ENCODE results near the gene SCUBE3.

DNA sequence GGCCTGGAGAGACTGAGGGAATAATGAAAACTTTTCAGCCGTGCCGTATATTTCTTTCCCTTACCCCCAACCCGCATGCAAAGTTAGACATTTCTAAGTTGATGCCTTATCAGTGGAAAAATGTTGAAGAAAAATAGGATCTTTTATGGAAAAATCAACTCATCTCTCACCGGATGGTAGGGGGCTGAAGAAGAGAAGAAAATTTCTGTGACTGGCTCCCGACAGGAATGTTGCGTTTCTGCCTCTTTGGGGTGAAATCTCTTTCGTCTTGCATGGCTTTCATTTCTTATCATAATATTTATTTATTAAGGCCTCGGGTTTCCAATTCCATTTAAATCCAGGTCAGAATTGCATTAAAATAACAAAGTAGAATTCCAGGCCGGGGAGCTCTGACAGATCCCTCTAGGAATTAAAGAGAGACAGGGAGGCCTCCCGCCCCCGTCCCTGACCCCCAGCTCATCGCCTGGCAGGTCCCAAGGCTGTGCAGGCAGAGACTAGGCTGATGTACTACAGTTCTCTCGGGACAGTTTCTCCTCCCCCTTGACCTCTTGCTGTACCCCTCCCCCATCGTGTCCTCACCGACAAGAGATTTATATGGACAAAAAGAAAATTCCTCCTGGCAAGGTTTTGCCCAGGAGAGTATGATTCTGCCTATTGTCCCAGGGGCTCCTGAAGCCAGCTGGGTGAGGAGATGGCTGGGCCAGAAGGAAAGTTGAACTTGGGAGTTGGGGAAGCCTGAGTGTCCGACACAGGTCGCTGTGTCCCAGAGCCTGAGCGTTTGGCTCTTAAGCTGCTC is 1.3 kb downstream of the SCUBE3 start:
- TF ChIP-seq, protein P1, sequence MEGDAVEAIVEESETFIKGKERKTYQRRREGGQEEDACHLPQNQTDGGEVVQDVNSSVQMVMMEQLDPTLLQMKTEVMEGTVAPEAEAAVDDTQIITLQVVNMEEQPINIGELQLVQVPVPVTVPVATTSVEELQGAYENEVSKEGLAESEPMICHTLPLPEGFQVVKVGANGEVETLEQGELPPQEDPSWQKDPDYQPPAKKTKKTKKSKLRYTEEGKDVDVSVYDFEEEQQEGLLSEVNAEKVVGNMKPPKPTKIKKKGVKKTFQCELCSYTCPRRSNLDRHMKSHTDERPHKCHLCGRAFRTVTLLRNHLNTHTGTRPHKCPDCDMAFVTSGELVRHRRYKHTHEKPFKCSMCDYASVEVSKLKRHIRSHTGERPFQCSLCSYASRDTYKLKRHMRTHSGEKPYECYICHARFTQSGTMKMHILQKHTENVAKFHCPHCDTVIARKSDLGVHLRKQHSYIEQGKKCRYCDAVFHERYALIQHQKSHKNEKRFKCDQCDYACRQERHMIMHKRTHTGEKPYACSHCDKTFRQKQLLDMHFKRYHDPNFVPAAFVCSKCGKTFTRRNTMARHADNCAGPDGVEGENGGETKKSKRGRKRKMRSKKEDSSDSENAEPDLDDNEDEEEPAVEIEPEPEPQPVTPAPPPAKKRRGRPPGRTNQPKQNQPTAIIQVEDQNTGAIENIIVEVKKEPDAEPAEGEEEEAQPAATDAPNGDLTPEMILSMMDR (IDR thresholded peaks at IDR 0.05; ENCODE audit: borderline replicate concordance, extremely low read depth, low read length, poor library complexity, severe bottlenecking), result no peak
- TF ChIP-seq EZH2 (IDR thresholded peaks at IDR 0.05; ENCODE audit: borderline replicate concordance, low read depth, low read length, severe bottlenecking), result no peak
